T-helper 1 cell (primary cell): ENCODE data around the gene AFF3.
"Not testable (repeated sequence)": the region's sequence is repeated elsewhere in the genome, so short reads cannot be mapped to it uniquely, and the experiment has no call there.

Experiments
- DNase-seq, 5 donors: peaks; one replicate each; pipeline ENCODE4 v3.0.0-alpha.2; 2012 to 2020

AFF3 gene

DNA sequence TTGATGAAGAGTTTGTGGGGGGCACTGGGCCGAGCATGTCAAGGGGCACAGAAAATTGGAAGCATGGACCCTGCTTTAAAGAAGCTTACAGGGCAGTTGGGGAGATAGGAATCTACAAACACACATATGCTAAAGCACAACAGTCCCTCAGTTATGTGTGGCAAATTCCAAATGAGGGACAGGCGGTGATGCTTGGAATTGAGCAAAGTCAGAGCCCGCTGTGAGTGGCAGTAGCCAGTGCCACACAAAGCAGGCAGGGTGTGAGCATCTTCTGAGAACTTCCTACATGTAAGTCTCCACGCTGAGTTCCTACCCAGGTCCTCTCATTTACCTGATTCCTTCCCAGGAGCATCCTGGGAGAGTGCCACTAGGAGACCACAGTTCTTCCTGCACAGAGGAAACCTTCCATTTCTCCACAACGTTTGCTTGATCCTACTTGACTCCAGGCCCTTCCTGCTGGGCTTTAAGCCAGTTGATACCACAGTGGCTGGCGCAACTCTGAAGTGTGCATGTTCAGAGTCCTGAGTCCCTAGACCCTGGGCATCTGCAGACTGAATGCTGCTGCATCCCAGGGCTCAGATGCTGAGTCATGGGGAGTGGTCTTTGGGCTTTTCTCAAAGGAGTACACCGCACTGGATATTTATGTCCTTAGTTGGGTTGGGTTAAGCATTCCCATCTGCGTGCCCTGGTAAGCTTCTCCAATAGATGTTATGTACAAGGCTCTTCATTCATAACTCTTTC is 365.3 kb downstream of the AFF3 start:
- DNase-seq: no peak

DNA sequence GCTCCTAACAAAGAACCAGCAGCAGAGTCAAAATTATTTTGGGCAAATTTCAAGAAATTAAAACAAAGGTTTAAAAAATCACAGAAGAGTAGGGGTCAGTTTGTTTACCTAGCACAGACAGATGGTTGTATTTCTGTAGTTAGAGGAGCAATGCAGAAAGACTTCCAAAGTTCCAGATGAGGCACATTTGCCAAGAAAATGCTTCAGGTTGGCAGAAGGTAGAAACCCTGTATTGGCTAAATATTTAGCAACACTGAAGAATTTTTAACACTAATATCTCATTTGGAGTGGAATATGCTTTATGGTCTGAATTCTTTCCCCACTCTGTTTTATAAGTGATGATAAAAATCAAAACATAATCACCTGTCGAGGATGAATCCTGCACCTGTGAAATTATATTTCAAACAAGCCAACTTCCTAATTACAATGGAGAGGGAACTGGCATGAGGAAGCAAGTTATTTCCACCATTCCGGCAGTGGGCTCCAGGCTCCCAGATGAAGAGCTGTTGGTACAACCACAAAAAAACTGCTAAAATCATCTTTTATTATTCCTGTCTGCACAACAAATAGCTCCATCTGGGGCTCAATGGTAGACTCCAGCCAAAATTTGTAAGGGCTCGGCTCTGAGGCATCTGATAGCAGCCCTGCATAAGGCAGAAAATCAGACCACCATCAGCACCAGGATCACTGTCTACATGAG is 366.0 kb downstream of the AFF3 start:
- DNase-seq: no peak

DNA sequence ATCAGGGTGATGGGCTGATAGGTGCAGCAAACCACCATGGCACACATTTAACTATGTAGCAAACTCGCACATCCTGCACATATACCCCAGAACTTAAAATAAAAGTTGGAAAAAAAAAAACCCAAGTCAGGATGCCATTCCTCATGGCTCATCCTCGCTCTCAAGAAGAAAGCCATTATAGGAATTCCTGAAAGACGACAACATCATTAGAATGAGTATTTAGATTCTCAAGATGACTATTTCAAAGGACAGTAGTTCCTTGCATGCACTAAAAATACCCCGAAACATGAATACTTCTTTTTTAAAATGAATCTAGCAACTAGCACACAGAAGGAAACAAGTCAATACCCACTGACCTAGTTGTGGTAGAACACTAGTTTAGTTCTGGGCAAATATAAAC is 366.8 kb downstream of the AFF3 start:
- DNase-seq: no peak

DNA sequence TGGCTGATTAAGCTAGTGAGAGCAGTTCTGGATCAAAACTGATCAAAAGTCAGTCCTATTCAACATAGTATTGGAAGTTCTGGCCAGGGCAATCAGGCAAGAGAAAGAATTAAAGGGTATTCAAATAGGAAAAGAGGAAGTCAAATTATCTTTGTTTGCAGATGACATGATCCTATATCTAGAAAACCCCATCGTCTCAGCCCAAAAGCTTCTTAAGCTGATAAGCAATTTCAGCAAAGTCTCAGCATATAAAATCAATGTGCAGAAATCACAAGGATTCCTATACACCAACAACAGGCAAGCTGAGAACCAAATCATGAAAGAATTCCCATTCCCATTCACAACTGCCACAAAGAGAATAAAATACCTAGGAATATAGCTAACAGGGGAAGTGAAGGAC is 368.7 kb downstream of the AFF3 start:
- not testable (repeated sequence) for DNase-seq

DNA sequence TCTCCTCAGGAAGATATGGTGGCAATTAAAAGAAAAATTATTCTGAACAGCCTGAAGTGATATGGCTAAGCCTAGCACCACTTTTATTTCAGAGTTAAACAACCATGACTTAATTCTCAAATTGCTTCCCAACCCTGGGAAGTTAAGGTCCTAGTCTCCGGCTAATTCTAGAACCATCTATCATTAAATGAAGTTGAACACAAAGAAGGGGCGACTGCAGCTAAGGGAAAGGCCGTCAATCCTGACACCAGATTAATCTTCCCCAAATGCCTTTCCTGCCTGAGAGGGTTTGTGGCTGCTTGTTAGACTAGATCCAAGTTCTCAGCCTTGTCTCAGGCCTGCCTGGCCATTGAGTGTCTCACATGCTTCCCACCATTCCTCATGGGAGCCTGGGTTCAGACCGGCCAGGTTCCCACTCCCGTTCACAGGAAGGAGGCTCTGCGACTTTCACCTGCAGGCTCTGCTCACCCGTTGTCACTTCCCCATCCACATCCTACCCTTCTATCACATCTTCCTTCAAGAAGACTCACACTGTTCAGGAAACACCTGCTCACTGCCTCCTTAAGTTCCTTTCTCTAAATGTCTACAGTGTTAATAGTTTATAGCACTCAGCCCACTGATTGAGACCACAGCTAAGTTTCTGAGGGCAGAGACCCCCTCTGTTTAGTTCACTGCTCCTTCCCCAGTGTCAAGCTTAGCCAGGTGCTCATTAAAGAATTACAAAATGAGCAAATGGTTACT is 369.6 kb downstream of the AFF3 start:
- DNase-seq: no peak

DNA sequence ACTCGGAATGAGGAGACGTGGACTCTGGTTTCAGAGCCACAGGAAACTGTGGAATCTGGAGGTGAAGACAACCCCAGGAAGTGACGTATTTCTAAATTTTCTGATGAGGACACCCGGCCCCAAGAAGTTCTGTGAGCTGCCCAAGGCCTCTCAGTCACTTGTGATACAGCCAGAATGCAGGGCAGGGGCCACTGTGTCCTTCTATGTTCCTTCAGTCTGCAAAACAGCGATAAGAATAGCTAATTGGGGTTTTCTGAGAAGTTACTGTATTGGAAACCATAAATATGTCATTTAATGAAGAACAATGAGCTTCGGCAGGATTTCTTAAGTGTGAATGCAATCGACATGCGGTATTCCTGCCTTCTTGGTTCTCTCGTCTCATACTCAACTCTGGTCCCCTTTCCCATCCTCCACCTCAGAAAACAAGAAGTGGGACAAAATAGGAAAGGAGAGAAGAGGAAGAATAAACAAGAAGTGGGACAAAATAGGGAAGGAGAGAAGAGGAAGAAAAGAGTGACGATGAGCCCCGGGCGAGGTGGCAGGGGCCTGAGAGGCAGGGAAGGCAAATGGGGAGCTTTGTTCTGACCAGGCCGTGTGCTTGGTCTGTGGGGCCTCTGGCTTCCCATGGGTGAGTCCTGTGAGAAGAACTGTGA is 370.6 kb downstream of the AFF3 start:
- DNase-seq: no peak

DNA sequence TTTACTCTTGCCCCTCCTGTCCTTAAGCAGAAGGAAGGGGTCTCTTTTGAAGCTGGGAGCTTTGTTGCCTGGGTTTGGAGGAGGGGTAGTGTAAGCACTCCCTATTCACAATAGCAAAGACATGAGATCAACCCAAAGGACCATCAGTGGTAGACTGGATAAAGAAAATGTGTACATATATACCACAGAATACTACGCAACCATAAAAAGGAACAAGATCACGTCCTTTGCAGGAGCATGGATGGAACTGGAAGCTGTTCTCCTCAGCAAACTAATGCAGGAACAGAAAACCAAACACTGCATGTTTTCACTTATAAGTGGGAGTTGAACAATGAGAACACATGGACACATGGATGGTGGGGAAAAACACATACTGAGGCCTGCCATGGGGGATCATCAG is 371.5 kb downstream of the AFF3 start:
- DNase-seq: no peak

DNA sequence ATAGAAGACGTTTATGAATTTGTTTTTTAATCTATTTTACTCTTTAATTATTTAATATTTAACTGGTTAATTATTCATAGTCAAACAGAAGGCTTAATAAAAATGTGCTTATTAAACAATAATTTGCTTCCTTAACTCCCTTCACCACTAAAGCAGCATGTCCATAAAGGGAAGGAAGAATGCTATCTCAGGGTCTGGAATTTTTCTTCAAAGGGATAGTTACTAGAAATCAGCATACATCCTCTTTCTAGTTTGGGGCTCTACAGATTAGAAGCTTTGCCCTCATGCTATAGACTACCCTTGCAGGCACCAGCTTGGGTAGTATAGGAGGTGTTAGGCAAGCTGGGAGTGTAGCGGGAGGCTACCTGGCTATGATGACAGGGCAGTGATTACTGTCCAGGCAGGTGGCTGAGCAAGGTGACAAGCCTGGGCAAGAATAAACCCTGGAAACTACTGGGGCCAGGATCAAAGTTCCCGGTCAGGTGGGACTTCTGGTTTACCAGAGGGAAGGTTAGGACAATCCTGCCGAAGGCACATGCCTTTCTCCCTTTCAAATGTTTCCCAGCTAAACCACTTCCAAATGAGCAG is 376.6 kb downstream of the AFF3 start:
- no peak for DNase-seq

DNA sequence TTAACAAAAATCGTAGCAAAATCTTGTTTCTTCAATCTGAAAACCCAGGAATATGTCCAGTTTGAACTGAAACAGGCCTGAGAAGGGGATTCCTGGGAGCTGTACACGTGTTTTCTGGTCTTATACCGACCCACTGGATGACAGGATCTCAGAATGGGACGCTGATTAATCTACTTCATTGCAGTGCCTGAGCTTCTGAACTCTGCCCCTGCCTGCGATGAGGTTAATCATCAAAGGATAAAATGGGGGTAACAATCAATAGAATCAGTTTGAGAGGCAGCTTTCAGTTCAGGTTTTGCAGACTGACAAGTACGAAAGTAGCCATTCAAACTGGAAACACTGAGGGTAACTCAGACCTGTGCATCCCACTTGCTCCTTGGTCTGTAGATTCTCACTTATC is 378.6 kb downstream of the AFF3 start:
- no peak for DNase-seq

DNA sequence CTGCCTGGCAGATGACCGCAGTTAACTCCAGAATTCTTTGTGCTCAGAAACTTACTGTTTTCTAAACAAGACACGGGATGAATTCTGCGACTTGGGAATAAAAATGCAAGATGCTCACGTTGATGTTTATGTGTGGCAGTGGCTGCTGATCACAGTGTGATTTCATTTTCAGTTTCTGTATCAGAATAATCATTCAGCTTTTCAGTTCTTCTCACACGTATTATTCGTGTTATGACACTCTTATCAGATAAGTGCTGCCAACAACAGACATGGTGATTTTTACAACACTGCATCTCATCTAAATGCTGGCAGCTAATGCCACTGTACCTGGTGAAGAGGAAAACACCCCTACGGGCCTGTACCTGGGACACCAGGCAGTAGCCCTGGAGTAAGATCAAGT is 379.7 kb downstream of the AFF3 start:
- DNase-seq: peak in 1 of 5 donors; percentile 1

DNA sequence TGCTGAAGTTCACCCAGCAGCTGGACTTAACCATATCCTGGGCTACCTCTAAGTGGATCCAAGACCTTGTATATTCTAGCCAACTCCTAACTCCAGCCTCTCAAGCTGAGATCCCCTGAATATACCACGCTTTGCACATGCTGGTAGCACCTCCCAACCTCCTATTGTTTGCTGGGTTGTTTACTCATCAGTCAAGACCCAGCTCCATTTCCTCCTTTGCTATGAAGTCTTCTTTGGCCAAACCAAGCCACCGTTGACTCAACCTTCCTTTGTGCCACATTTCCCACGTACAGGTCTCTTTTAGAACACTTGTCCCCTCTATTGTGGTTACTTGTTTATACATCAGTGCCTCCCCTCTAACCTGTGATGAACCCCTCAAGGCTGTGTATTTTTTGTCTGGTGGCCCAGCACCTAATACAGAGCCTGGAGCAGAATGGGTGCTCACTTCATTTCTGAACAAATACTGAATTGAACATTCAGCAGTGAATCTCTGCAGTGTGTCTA is 384.7 kb downstream of the AFF3 start:
- no peak for DNase-seq

DNA sequence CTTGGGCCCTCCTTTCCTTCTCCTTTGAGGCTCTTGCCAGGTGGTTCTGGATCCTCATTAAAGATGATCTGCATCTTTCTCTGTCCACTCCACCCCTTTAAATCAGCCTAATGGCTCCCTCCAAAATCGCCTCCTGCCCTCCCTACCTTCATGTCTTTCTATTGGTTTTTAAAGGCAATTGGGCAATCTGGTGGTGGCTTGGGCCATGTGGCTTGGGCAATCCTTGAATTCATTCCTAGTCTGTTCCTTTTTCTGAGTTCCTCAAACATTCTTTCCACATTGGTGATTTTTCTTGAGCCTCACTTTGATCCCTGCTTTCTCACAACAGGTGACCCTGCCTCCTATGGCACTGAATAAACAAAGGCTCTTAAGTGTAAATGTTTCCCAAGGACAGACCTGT is 386.3 kb downstream of the AFF3 start:
- no peak for DNase-seq

DNA sequence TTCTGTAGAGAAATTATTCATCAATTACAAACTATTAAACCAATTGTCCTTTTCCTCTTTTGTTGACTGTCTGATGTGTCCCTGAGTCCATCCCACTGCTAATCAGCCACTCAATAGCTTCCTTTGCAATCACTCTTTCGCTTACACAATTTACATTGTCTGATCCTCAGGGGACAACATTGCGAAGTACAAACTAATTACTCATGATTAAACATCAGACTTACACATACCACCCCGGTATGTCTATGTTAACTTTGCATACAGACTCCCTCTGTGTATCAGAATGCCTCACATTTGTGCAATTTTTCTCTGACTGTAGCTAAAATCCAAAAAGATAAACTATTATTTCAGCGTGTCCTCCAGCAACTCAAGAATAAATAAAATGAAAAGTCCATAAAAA is 388.2 kb downstream of the AFF3 start:
- DNase-seq: no peak

DNA sequence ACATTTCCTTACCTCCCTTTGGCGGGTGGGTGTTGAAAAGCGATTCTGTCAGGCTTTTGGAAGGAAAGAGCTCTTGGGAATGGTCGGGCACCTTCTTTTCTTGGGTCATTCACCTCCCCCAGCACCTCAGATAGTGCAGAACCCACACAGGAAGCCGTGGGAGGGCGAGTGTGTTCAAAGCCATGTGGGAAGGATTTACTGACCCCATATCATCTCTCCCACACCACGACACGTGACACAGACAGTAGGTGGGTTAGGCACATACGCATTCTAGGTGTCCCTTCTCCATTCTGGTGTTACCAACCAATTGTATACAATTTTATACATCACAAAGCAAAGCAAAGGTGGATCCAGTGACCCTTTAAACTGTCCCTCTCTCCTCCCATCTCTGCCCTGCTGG is 388.9 kb downstream of the AFF3 start:
- DNase-seq: no peak

DNA sequence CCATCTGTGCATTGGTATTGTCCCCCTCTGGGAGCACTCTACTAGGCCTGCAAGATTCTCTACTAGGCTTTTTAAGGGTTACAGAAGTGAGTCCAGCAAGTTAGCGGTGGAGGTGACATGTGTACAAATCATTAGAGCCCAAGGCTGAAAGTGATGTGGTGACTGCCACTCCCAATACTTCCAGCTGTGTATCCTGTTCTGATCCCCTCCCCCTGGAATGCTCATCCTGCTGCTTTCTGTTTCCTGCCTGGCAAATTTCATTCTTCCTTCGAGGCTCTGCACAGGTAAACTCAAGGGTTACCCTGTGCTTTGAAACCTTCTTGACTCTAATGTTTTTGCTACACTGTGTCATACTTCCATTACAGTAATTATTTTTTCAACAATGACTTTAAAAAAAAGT is 394.0 kb downstream of the AFF3 start:
- DNase-seq: no peak

DNA sequence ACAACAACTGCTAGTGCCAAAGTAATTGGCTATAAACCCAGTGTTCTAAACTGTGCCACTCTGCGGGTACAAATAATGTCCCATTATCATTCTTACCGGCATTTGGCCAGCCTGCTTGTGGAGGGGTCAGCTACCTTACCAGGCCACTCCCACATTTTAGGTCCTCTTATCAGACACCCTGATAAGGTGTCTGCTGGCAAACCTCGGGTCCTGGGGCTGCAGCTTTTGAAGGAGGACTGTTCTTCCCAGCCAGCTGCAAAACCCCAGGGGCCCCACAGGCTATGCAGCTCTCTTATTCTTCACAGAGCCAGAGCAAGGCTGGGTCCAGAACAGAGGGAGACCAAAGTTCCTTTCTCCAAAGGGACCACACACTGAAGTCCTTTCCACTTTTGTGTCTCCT is 394.5 kb downstream of the AFF3 start:
- DNase-seq: no peak

DNA sequence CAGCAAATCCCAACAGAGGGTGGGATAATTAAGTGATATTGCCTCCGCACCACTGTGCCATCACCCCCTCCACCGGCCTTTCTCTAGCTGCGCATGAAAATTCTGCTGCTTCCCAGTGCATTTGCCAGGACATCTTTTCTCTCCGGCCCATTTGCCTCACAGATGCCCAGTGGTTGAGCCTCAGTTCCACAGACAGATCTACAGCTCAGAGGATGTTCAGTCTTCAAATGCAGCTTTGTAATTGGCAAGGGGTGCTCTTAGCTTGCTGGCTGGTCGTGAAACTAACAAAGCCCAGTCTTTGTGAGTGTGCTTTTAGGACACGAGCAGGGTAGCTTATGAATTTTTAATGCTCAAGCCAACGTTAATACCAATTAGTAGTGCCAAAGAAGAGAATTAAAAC is 399.2 kb downstream of the AFF3 start:
- no peak for DNase-seq

DNA sequence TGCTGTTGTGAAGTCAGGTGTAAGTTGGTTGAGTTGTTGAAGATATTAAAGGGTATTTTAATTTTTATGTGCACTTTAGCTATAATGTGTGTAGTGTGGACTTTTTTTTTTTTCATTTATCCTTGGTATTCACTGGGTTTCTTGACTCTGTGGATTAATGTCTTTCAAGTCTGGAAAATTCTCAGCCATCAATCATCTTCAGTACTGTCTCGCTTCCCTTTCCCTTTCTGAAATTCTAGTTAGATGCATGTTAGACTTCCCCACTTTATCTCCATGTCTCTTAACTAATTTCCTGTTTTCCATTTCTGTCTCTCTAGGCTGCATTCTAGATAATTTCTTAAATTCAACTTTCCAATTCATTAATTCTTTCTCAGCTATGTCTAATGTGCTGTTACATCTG is 404.9 kb downstream of the AFF3 start:
- no peak for DNase-seq

DNA sequence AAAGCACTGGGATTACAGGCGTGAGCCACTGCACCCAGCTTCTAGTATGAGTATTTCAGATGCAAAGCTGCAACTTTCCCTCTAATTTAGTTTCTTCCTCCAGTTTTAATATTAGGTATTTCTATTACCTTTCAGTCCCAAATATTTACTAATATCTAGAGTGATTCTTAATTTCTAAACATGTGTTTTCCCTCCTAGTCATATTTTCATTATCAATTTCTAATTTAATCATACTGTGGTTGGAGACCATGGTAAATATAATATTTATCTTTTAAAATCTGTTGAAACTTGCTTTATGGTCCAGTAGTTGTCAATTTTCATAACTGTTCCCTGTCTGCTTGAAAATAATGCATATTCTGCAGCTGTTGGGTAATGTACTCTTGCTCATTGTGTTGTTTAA is 406.6 kb downstream of the AFF3 start:
- DNase-seq: no peak

DNA sequence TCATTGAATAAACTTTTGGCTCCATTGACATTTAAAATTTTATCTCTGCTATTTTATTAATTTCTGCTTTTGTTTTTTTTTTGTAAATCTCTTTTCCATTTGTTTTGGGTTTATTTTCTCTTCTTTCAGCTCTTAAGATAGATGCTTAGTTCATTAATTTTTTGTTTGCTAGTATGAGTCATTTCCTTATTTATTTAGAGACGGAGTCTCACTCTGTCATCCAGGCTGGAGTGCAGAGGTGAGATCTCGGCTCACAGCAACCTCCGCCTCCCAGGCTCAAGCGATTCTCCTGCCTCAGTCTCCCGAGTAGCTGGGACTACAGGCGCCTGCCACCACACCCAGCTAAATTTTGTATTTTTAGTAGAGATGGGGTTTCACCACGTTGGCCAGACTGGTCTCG is 407.1 kb downstream of the AFF3 start:
- not testable (repeated sequence) for DNase-seq

DNA sequence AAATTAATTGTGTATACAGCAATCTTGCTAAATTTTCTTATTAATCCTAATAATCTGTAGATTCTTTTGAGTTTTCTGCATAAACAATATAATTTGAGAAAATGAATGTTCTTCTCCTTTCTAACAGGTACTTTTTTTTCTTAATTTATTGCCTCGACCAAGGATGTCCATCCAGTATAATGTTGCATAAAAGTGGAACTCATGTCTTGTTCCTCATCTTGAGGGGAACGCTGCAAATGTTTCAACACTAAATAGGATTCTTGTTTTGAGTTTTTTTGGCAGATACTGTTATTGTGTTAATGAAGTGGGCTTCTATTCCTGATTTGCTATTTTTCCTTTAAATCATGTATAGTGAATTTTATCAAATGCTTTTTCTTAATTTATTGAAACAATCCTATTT is 408.2 kb downstream of the AFF3 start:
- DNase-seq: no peak

DNA sequence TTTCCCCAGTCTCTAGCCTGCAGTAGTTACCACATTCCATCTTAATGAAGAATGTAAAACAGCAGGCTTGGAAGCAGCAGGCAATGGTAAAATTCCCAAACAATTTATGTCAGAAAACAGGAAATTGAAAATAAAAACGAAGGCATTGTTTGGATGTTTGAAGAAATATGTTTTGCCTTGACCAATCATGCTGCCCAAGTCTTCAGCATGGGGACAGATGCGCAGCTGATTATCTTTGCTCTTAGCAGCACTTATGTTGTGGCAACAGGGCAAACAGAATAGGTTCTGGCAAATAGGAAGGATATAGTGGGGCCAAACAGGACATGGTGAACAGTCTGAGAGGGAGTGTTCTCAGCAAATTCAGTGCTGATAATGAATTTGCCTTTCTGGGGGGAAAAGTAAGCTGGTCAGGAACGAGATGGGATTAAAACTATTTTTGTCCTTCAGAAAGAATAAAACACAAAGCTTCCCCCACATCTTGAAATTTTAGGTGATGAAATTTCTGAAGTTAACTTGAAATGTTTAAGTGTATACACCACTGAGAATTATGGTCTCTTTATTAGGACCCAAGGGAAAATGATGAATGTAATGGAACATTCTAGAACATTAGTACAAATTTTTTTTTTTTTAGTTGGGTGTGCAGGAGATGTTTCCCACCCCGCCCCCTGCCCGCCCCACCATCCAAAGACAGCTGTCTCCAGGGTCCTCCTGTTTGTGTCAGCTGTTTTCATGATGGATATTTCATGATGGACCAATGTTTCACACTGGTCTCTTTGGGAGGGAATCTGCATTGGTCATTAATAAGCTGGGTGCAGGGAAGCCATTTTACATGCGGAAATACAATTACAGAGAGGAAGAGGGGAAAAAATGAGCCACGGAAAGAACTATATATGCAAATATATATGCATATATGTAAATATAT is 413.0 kb downstream of the AFF3 start:
- no peak for DNase-seq
